Esophagus muscularis mucosa (tissue), 3 donors: ENCODE data around the gene SLAIN2.

Experiments
- CTCF ChIP-seq, 3 experiments: fragments of 200-600 bp in 2 of 3; fragments of 450-650 bp in 1 of 3; sonication (generic) in 2 of 3; IDR thresholded peaks; one replicate each; pipeline ENCODE4 v1.5.1; 2017 to 2019; ENCODE audit warnings: antibody characterized with exemption in 3 of 3, mild to moderate bottlenecking in 2 of 3, moderate library complexity in 1 of 3
- POLR2AphosphoS5 ChIP-seq, 2 donors: sonication (generic); formaldehyde crosslinking; IDR thresholded peaks; one replicate each; pipeline ENCODE4 v1.6.1; 2017; ENCODE audit warnings: antibody characterized with exemption in 2 of 2

- no peak for TF ChIP-seq CTCF (IDR thresholded peaks at IDR 0.05)
- TF ChIP-seq POLR2AphosphoS5 (IDR thresholded peaks at IDR 0.05) = no peak
These were observed 95.0 kb downstream of the SLAIN2 start for GRCh38 chr4:48436318-48436717.
